IMR-90 (cell line): ENCODE results near the gene PSMA4. TPM values are rescaled to one million over a fixed set of nuclear protein-coding genes. Genes with fewer than 3 reads are reported as not detected.

Source experiments
- ATAC-seq: fragments of 200-7000 bp; cut with Tn5 transposase; 2 replicates; pipeline ENCODE4 v1.9.1; 2020; ENCODE audit warnings: low read depth, mild to moderate bottlenecking, moderate library complexity
- BruUV-seq: library from RNA; stranded (reverse); fragments of 400-500 nt; replicated peaks from 2 replicates; lab custom pipeline; 2021; lab: Mats Ljungman, UMichigan
- CTCF ChIA-PET: fragments of 300-600 bp; formaldehyde crosslinking; extraction: SDS; loops from one replicate; lab custom pipeline; 2021; ENCODE audit warnings: antibody characterized with exemption; lab: Yijun Ruan, JAX
- POLR2A ChIA-PET: fragments of 300-600 bp; sonication (Branson Sonifier 250); formaldehyde crosslinking; loops from one replicate; lab custom pipeline; 2022; ENCODE audit warnings: antibody characterized with exemption; ENCODE audit not compliant: unreplicated experiment; lab: Charles Lee
- DNase-seq: peaks from one replicate; pipeline ENCODE4 v3.0.0; 2013
- H2AFZ ChIP-seq: replicated peaks from 2 replicates; pipeline ENCODE3; 2013; ENCODE audit warnings: low read length, mild to moderate bottlenecking; ENCODE audit not compliant: poor library complexity
- H2AK5ac ChIP-seq: 2 replicates; pipeline ENCODE4 v1.6.1; 2013; ENCODE audit warnings: low read depth, low read length, inconsistent platforms
- H2AK9ac ChIP-seq: replicated peaks from 2 replicates; pipeline ENCODE3; 2013; ENCODE audit warnings: mild to moderate bottlenecking, low read depth, low read length, moderate library complexity; ENCODE audit not compliant: poor library complexity
- H2BK120ac ChIP-seq: 2 replicates; pipeline ENCODE4 v1.6.1; 2013; ENCODE audit warnings: low read depth, low read length, inconsistent platforms
- H2BK15ac ChIP-seq: 3 replicates; pipeline ENCODE4 v1.6.1; 2013; ENCODE audit warnings: low read depth, low read length, inconsistent platforms
- H2BK20ac ChIP-seq: 2 replicates; pipeline ENCODE4 v1.6.1; 2013; ENCODE audit warnings: low read depth, mild to moderate bottlenecking, inconsistent platforms, low read length, moderate library complexity
- H2BK5ac ChIP-seq: 2 replicates; pipeline ENCODE4 v1.6.1; 2013; ENCODE audit warnings: mild to moderate bottlenecking, low read depth, low read length, inconsistent platforms; ENCODE audit not compliant: poor library complexity, severe bottlenecking
- H3K14ac ChIP-seq: replicated peaks from 2 replicates; pipeline ENCODE4 v1.6.1; 2013; ENCODE audit warnings: low read depth, low read length, inconsistent platforms
- H3K18ac ChIP-seq: 2 replicates; pipeline ENCODE4 v1.6.1; 2013; ENCODE audit warnings: low read depth, low read length, control low read depth
- H3K23ac ChIP-seq: 2 replicates; pipeline ENCODE4 v1.6.1; 2013; ENCODE audit warnings: low read depth, low read length, inconsistent platforms
- H3K27ac ChIP-seq: 2 replicates; pipeline ENCODE4 v1.5.1; 2013; ENCODE audit warnings: mild to moderate bottlenecking, control low read depth, low read length; ENCODE audit not compliant: insufficient read depth
- H3K27me3 ChIP-seq: 2 replicates; pipeline ENCODE4 v1.6.1; 2013; ENCODE audit warnings: low read length; ENCODE audit not compliant: control insufficient read depth, insufficient read depth
- H3K36me3 ChIP-seq: 2 replicates; pipeline ENCODE4 v1.6.1; 2013; ENCODE audit warnings: low read length, mixed read lengths; ENCODE audit not compliant: control insufficient read depth, insufficient read depth
- H3K4ac ChIP-seq: 2 replicates; pipeline ENCODE4 v1.6.1; 2013; ENCODE audit warnings: low read depth, low read length, inconsistent platforms
- H3K4me1 ChIP-seq: 2 replicates; pipeline ENCODE4 v1.6.1; 2013; ENCODE audit warnings: low read length, mixed read lengths; ENCODE audit not compliant: control insufficient read depth, insufficient read depth
- H3K4me2 ChIP-seq: 2 replicates; pipeline ENCODE4 v1.6.1; 2013; ENCODE audit warnings: low read depth, mild to moderate bottlenecking, control low read depth, low read length, moderate library complexity
- H3K4me3 ChIP-seq: 2 replicates; pipeline ENCODE4 v1.5.1; 2013; ENCODE audit warnings: low read depth, mild to moderate bottlenecking, control low read depth, low read length, moderate library complexity; ENCODE audit not compliant: insufficient read depth
- H3K56ac ChIP-seq: 2 replicates; pipeline ENCODE4 v1.6.1; 2013; ENCODE audit warnings: low read length, inconsistent platforms; ENCODE audit not compliant: insufficient read depth; ENCODE audit errors: extremely low read depth
- H3K79me1 ChIP-seq, 2 experiments: 2 replicates each; pipeline ENCODE4 v1.6.1; 2013; ENCODE audit warnings: low read length in 2 of 2, inconsistent platforms in 1 of 2, low read depth in 1 of 2
- H3K9ac ChIP-seq: 2 replicates; pipeline ENCODE4 v1.6.1; 2013; ENCODE audit warnings: low read depth, low read length, control low read depth
- H3K9me1 ChIP-seq: 2 replicates; pipeline ENCODE4 v1.6.1; 2013; ENCODE audit warnings: low read length, inconsistent platforms; ENCODE audit not compliant: insufficient read depth
- H3K9me3 ChIP-seq: 2 replicates; pipeline ENCODE4 v1.6.1; 2013; ENCODE audit warnings: low read length; ENCODE audit not compliant: control insufficient read depth, insufficient read depth
- H4K20me1 ChIP-seq: 2 replicates; pipeline ENCODE4 v1.6.1; 2013; ENCODE audit warnings: low read length, inconsistent platforms; ENCODE audit not compliant: insufficient read depth
- H4K5ac ChIP-seq: 2 replicates; pipeline ENCODE4 v1.6.1; 2013; ENCODE audit warnings: mild to moderate bottlenecking, low read depth, low read length, control low read depth
- H4K8ac ChIP-seq, 2 experiments: 2 replicates each; pipeline ENCODE4 v1.6.1; 2013; ENCODE audit warnings: low read depth in 2 of 2, low read length in 2 of 2, control low read depth in 1 of 2, inconsistent platforms in 1 of 2
- H4K91ac ChIP-seq: 2 replicates; pipeline ENCODE4 v1.6.1; 2013; ENCODE audit warnings: low read depth, low read length, inconsistent platforms; ENCODE audit not compliant: insufficient read depth
- CTCF ChIP-seq: conservative IDR thresholded peaks from 2 replicates; pipeline ENCODE4 v1.5.1; 2012; ENCODE audit warnings: mild to moderate bottlenecking, low read depth, low read length, improper control_type of control experiment
- FOS ChIP-seq: fragments of 150-350 bp; IDR thresholded peaks from 2 replicates; pipeline ENCODE4 v1.6.1; 2016; ENCODE audit warnings: low read depth, low read length
- MAFK ChIP-seq: IDR thresholded peaks from 2 replicates; pipeline ENCODE4 v1.6.1; 2012; ENCODE audit warnings: low read depth, low read length, improper control_type of control experiment
- MAZ ChIP-seq: IDR thresholded peaks from 2 replicates; pipeline ENCODE4 v1.6.1; 2012; ENCODE audit warnings: low read depth, mild to moderate bottlenecking, low read length, improper control_type of control experiment, moderate library complexity, borderline replicate concordance
- MXI1 ChIP-seq: IDR thresholded peaks from 2 replicates; pipeline ENCODE4 v1.6.1; 2012; ENCODE audit warnings: low read depth, mild to moderate bottlenecking, low read length, moderate library complexity, borderline replicate concordance
- NFE2L2 ChIP-seq: fragments of 150-350 bp; IDR thresholded peaks from 2 replicates; pipeline ENCODE4 v1.6.1; 2016; ENCODE audit warnings: low read depth, mild to moderate bottlenecking, low read length
- POLR2A ChIP-seq: IDR thresholded peaks from 2 replicates; pipeline ENCODE4 v1.6.1; 2012; ENCODE audit warnings: mild to moderate bottlenecking, low read depth, low read length
- SMC3 ChIP-seq: fragments of 150-350 bp; IDR thresholded peaks from 2 replicates; pipeline ENCODE4 v1.6.1; 2016; ENCODE audit warnings: low read depth, mild to moderate bottlenecking, antibody characterized with exemption, low read length, moderate library complexity
- WGBS, 2 experiments: methylation state at CpG; one replicate each; pipeline versions ENCODE4 v1.1.5 to v1.1.7; 2013; ENCODE audit warnings: missing lambda C conversion rate in 2 of 2; ENCODE audit not compliant: insufficient read length in 1 of 2; ENCODE audit errors: extremely low coverage in 2 of 2; 5-methylcytosine and 5-hydroxymethylcytosine counted together
- dilution Hi-C: fragments of 300-500 bp; cut with HindIII; formaldehyde crosslinking; loops from one replicate; pipeline ENCODE4 v1.14.3; 2018; ENCODE audit warnings: low sequenced_read_pairs; ENCODE audit not compliant: unreplicated experiment
- in situ Hi-C: fragments of 300-500 bp; cut with MboI; formaldehyde crosslinking; loops from 3 replicates; pipeline ENCODE4 v1.14.3; 2019; ENCODE audit warnings: low sequenced_read_pairs, inconsistent platforms, mixed read lengths
- intact Hi-C: fragments of 100-400 bp; cut with micrococcal nuclease; formaldehyde crosslinking; loops from 2 replicates; pipeline ENCODE4 v1.10.0; 2022
- polyA plus RNA-seq, 3 experiments: library from polyadenylated mRNA; depleted of rRNA; stranded (reverse); fragments of >200 nt; gene quantifications; 2 replicates each; pipeline ENCODE4 v1.2.3, GENCODE V29; 2012; ENCODE audit warnings: low replicate concordance in 1 of 3
- total RNA-seq: library from RNA; depleted of rRNA; stranded (reverse); fragments of >200 nt; gene quantifications from 2 replicates; pipeline ENCODE4 v1.2.3, GENCODE V29; 2012

PSMA4 gene
- total and polyA plus RNA-seq, 2 of the 4 experiments (the other 2 are of a cell fraction): 208 to 239 TPM

GRCh38 chr15:78542647-78543046 is 2.4 kb downstream of the PSMA4 start:
- H3K27ac ChIP-seq: no peak overlapping the region
- no peak for ATAC-seq
- CTCF ChIA-PET: no interaction called here

More at GRCh38 chr15:78542647-78543046, 2.4 kb downstream of the PSMA4 start:
- no peak overlapping the region for H3K14ac ChIP-seq
- no peak overlapping the region for H2AFZ ChIP-seq
- H3K9ac ChIP-seq: no peak overlapping the region
- peaks cover 20 to 31% of the 10 kb centered on the region in 2 experiments for H3K79me1 ChIP-seq
- H3K4ac ChIP-seq: no peak overlapping the region
- no peak for DNase-seq
- H2BK120ac ChIP-seq: no peak overlapping the region
- no peak overlapping the region for H4K8ac ChIP-seq
- no TSS peak for BruUV-seq
- POLR2A ChIA-PET: interaction anchor here (0.7 kb wide), 1 partner anchor 58 kb away, joined by 3 read pairs; no protein-coding TSS in a partner anchor
- H3K23ac ChIP-seq: no peak overlapping the region
- dilution Hi-C loops (no loop called here), in situ Hi-C loops (no loop called here), intact Hi-C loops (no loop called here)
- no peaks in the 10 kb centered on the region for H3K9me3 ChIP-seq
- H4K5ac ChIP-seq: no peak overlapping the region
- TF ChIP-seq POLR2A (no peak), MAFK (no peak), CTCF (no peak), MXI1 (no peak), SMC3 (no peak), FOS (no peak), NFE2L2 (no peak), MAZ (no peak)
- no peak overlapping the region for H2BK15ac ChIP-seq
- H3K4me2 ChIP-seq: no peak overlapping the region
- H3K4me3 ChIP-seq: no peak overlapping the region
- H4K20me1 ChIP-seq: peaks cover 7% of the 10 kb centered on the region
- no peak overlapping the region for H2BK5ac ChIP-seq
- no peak overlapping the region for H2AK9ac ChIP-seq
- 100% methylated on average over 1 of the region's 3 CpGs; no CpG with 5 or more reads in 1 of the 2 experiments for WGBS, 2 experiments
- no peaks in the 10 kb centered on the region for H3K27me3 ChIP-seq
- no peak overlapping the region for H2AK5ac ChIP-seq
- no peak overlapping the region for H3K18ac ChIP-seq
- peaks cover 28% of the 10 kb centered on the region for H3K36me3 ChIP-seq
- H3K4me1 ChIP-seq: no peaks in the 10 kb centered on the region
- H3K56ac ChIP-seq: no peak overlapping the region
- H4K91ac ChIP-seq: no peak overlapping the region
- H2BK20ac ChIP-seq: no peak overlapping the region
- 0 out of 2 replicates have a peak, but pooled peaks cover 2% of the 10 kb centered on the region for H3K9me1 ChIP-seq
